ENCODE measurements around the gene RB1.

RB1 gene

GRCh38 chr13:48400850-48401291, 97.3 kb downstream of the RB1 start:
- Histone ChIP-seq H3K27me3 (ENCODE audit: insufficient read depth, low read length) (no peaks in the 10 kb centered on the region), H3K9ac (ENCODE audit: low read depth, low read length) (no peak overlapping the region), H3K27ac (ENCODE audit: low read length) (no peak overlapping the region), H3K4me1 (ENCODE audit: insufficient read depth, low read length) (no peaks in the 10 kb centered on the region), H3K9me3 (ENCODE audit: insufficient read depth, low read depth, low read length) (no peaks in the 10 kb centered on the region), H3K4me3 (ENCODE audit: low read length) (no peak overlapping the region), H3K36me3 (ENCODE audit: insufficient read depth, low read depth, low read length) (no peaks in the 10 kb centered on the region)

DNA sequence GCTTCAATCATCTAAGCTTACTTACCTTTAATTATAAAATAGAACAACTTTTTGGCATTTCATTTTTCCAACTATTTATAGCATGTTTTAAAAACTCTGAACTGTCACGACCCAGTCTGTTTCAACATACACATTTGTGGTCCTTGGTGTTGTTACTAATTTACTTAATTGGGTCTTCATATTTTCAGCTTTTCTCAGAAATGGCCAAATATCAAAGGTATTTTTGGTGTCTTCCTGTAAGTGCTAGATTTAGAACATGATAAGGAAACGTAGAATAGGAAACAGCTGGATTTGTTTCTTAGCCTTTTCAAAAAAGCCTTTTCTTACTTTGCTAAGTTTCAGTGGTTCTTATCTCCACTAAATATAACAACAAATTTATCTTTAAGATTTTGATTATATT, 97.9 kb downstream of the RB1 start:
- Histone ChIP-seq H3K27me3 (ENCODE audit: insufficient read depth, low read length) (no peaks in the 10 kb centered on the region), H3K4me3 (ENCODE audit: low read length) (no peak overlapping the region), H3K4me1 (ENCODE audit: insufficient read depth, low read length) (no peaks in the 10 kb centered on the region), H3K27ac (ENCODE audit: low read length) (no peak overlapping the region), H3K9me3 (ENCODE audit: insufficient read depth, low read depth, low read length) (no peaks in the 10 kb centered on the region), H3K9ac (ENCODE audit: low read depth, low read length) (no peak overlapping the region), H3K36me3 (ENCODE audit: insufficient read depth, low read depth, low read length) (no peaks in the 10 kb centered on the region)

GRCh38 chr13:48402325-48402932, 98.9 kb downstream of the RB1 start:
- H3K4me1 ChIP-seq (ENCODE audit: insufficient read depth, low read length), result no peaks in the 10 kb centered on the region

GRCh38 chr13:48403151-48403631, 99.6 kb downstream of the RB1 start:
- H3K27ac ChIP-seq (ENCODE audit: low read length), result no peak overlapping the region
- no peak overlapping the region for H3K4me3 ChIP-seq (ENCODE audit: low read length)
- H3K36me3 ChIP-seq (ENCODE audit: insufficient read depth, low read depth, low read length), result no peaks in the 10 kb centered on the region
- H3K9me3 ChIP-seq (ENCODE audit: insufficient read depth, low read depth, low read length), result no peaks in the 10 kb centered on the region
- no peak overlapping the region for H3K9ac ChIP-seq (ENCODE audit: low read depth, low read length)
- no peaks in the 10 kb centered on the region for H3K27me3 ChIP-seq (ENCODE audit: insufficient read depth, low read length)
- H3K4me1 ChIP-seq (ENCODE audit: insufficient read depth, low read length), result no peaks in the 10 kb centered on the region

More at GRCh38 chr13:48402325-48402932, 98.9 kb downstream of the RB1 start:
- Histone ChIP-seq H3K9me3 (ENCODE audit: insufficient read depth, low read depth, low read length) (no peaks in the 10 kb centered on the region), H3K27me3 (ENCODE audit: insufficient read depth, low read length) (no peaks in the 10 kb centered on the region), H3K4me3 (ENCODE audit: low read length) (no peak overlapping the region), H3K9ac (ENCODE audit: low read depth, low read length) (no peak overlapping the region), H3K36me3 (ENCODE audit: insufficient read depth, low read depth, low read length) (no peaks in the 10 kb centered on the region), H3K27ac (ENCODE audit: low read length) (no peak overlapping the region)

DNA sequence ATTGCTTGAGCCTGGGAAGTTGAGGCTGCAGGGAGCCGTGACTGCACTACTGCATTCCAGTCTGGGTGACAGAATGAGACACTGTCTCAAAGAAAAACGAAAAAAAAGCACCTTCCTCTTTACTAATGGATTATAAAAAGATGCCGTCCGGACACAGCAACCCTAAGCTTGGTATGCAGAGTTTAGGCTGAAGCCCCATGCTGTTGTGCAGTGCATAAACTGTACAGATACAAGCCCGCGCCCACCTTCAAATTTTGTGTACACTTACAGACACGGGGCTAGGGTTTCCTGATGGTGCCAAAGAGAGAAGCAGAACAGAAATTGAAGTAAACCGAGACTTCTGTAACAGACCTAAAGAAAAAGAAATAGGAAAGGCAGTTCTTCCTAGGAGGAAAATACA, 100.4 kb downstream of the RB1 start:
- Histone ChIP-seq H3K4me3 (ENCODE audit: low read length) (no peak overlapping the region), H3K27ac (ENCODE audit: low read length) (no peak overlapping the region), H3K36me3 (ENCODE audit: insufficient read depth, low read depth, low read length) (no peaks in the 10 kb centered on the region), H3K9me3 (ENCODE audit: insufficient read depth, low read depth, low read length) (no peaks in the 10 kb centered on the region), H3K9ac (ENCODE audit: low read depth, low read length) (no peak overlapping the region), H3K4me1 (ENCODE audit: insufficient read depth, low read length) (no peaks in the 10 kb centered on the region), H3K27me3 (ENCODE audit: insufficient read depth, low read length) (no peaks in the 10 kb centered on the region)

DNA sequence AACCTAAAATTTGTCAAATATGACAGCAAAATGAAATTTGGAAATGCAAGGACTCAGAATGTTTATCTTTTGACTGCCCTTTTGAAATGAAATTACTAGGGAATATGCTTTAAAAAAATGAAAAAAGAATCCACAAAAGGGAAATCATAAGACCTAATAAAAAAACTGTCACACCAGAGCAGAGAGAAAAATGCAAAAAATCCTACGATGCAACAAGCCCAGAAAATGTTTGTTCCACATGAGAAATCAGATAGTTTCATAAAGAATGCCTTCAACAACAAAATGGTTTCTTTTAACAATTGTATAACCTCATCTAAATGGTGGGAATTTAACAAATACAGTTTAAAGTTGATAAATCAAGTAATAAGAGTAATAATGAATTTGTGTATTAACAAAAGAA, 101.4 kb downstream of the RB1 start:
- no peaks in the 10 kb centered on the region for H3K36me3 ChIP-seq (ENCODE audit: insufficient read depth, low read depth, low read length)
- no peak overlapping the region for H3K9ac ChIP-seq (ENCODE audit: low read depth, low read length)
- no peak overlapping the region for H3K27ac ChIP-seq (ENCODE audit: low read length)
- H3K9me3 ChIP-seq (ENCODE audit: insufficient read depth, low read depth, low read length), result no peaks in the 10 kb centered on the region
- no peak overlapping the region for H3K4me3 ChIP-seq (ENCODE audit: low read length)
- no peaks in the 10 kb centered on the region for H3K27me3 ChIP-seq (ENCODE audit: insufficient read depth, low read length)
- no peaks in the 10 kb centered on the region for H3K4me1 ChIP-seq (ENCODE audit: insufficient read depth, low read length)

DNA sequence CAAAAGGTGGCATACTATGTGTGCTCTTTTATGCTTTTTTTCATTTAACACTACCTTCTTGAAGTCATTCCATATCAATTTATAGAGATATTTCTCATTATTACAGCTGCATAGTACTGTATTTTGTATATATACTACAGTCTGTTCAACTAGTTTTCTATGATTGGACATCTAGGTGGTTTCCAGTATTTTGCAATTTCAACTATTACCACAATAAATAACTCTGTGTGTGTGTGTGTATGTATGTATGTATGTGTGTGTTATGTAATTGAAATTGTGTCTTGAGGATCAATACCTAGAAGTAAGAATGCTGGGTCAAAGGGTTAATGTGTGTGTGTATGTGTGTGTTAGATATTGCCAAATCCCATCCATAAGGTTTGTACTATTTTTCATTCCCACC, 102.3 kb downstream of the RB1 start:
- Histone ChIP-seq H3K36me3 (ENCODE audit: insufficient read depth, low read depth, low read length) (no peaks in the 10 kb centered on the region), H3K9ac (ENCODE audit: low read depth, low read length) (no peak overlapping the region), H3K4me3 (ENCODE audit: low read length) (no peak overlapping the region), H3K9me3 (ENCODE audit: insufficient read depth, low read depth, low read length) (no peaks in the 10 kb centered on the region), H3K4me1 (ENCODE audit: insufficient read depth, low read length) (no peaks in the 10 kb centered on the region), H3K27me3 (ENCODE audit: insufficient read depth, low read length) (no peaks in the 10 kb centered on the region), H3K27ac (ENCODE audit: low read length) (no peak overlapping the region)

DNA sequence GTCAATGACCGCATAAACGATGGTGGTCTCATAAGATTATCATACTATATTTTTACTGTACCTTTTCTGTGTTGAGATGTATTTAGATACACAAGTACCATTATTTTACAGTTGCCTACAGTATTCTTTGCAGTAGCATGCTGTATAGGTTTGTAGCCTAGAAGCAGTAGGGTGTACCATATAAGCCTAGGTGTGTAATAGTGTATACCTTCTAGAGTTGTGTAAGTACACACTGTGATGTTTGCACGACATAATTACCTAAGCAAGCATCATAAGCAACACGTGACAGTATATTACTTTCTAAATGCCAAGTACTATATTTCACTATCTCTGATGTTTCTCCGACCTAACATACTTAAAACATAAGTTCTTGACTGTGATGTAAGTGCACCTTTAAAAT, 106.6 kb downstream of the RB1 start:
- Histone ChIP-seq H3K27ac (ENCODE audit: low read length) (no peak overlapping the region), H3K9ac (ENCODE audit: low read depth, low read length) (no peak overlapping the region), H3K4me1 (ENCODE audit: insufficient read depth, low read length) (peaks cover 19% of the 10 kb centered on the region; the same call in 1 of the 2 replicates)

GRCh38 chr13:48411147-48411794, 107.7 kb downstream of the RB1 start:
- no peaks in the 10 kb centered on the region for H3K27me3 ChIP-seq (ENCODE audit: insufficient read depth, low read length)
- no peak overlapping the region for H3K27ac ChIP-seq (ENCODE audit: low read length)
- H3K9me3 ChIP-seq (ENCODE audit: insufficient read depth, low read depth, low read length), result no peaks in the 10 kb centered on the region
- H3K9ac ChIP-seq (ENCODE audit: low read depth, low read length), result peak overlapping the region; percentile 76
- H3K4me1 ChIP-seq (ENCODE audit: insufficient read depth, low read length), result peaks cover 19% of the 10 kb centered on the region; the same call in 1 of the 2 replicates
- peak overlapping the region; percentile 72 for H3K4me3 ChIP-seq (ENCODE audit: low read length)
- no peaks in the 10 kb centered on the region for H3K36me3 ChIP-seq (ENCODE audit: insufficient read depth, low read depth, low read length)

More for the DNA sequence above, 106.6 kb downstream of the RB1 start:
- H3K4me3 ChIP-seq (ENCODE audit: low read length), result peak overlapping the region; percentile 72
- H3K36me3 ChIP-seq (ENCODE audit: insufficient read depth, low read depth, low read length), result no peaks in the 10 kb centered on the region
- H3K27me3 ChIP-seq (ENCODE audit: insufficient read depth, low read length), result no peaks in the 10 kb centered on the region
- no peaks in the 10 kb centered on the region for H3K9me3 ChIP-seq (ENCODE audit: insufficient read depth, low read depth, low read length)

- Histone ChIP-seq H3K4me1 (ENCODE audit: insufficient read depth, low read length) (peaks cover 19% of the 10 kb centered on the region; the same call in 1 of the 2 replicates), H3K27ac (ENCODE audit: low read length) (no peak overlapping the region), H3K36me3 (ENCODE audit: insufficient read depth, low read depth, low read length) (no peaks in the 10 kb centered on the region), H3K9me3 (ENCODE audit: insufficient read depth, low read depth, low read length) (no peaks in the 10 kb centered on the region), H3K9ac (ENCODE audit: low read depth, low read length) (peak overlapping the region; percentile 76), H3K27me3 (ENCODE audit: insufficient read depth, low read length) (no peaks in the 10 kb centered on the region), H3K4me3 (ENCODE audit: low read length) (peak overlapping the region; percentile 72)
These were observed 108.4 kb downstream of the RB1 start for GRCh38 chr13:48411841-48412531.

DNA sequence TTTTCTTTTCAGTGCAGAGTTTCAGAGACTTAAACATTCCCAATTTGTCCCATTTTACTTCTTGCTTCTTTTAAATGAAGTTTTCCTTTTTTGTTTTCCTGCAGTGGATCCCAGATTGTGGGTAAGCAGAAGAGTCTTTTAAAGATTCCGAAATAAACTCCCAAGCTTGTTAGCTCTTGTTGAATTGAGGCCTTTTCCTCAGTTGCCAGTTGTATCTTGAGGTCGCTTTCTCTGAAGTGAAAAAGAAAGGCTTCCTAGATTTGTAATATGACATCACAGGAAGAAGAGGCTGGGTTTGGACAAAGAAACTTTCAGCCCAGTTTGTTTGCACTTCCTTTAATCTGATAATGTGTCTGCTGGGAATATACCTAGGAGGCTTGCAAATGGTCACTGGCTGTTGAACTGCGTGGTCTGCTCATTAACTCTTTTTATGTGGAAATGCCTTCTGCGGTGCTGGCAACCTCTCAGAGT, 109.4 kb downstream of the RB1 start, which contains the start of gene LPAR6:
TSS of gene LPAR6 (minus strand) at position 233 of the 471 bp plus-strand sequence. CDS start 690 bp downstream, outside the sequence.
- no peak within 1 kb of the TSS for H3K27ac ChIP-seq (ENCODE audit: low read length)
- no peaks in the 10 kb centered on the region for H3K9me3 ChIP-seq (ENCODE audit: insufficient read depth, low read depth, low read length)
- no peaks in the 10 kb centered on the region for H3K36me3 ChIP-seq (ENCODE audit: insufficient read depth, low read depth, low read length)
- H3K4me3 ChIP-seq (ENCODE audit: low read length), result peak within 1 kb of the TSS; percentile 72
- H3K27me3 ChIP-seq (ENCODE audit: insufficient read depth, low read length), result no peaks in the 10 kb centered on the region
- peak within 1 kb of the TSS; percentile 76 for H3K9ac ChIP-seq (ENCODE audit: low read depth, low read length)
- peaks cover 19% of the 10 kb centered on the region; the same call in 1 of the 2 replicates for H3K4me1 ChIP-seq (ENCODE audit: insufficient read depth, low read length)

Measured in iPS-20b (cell line).